HG03432 (cell line): ENCODE data around the gene ZFAND3.

Experiments
- ATAC-seq: cut with Tn5 transposase; IDR thresholded peaks from one replicate; pipeline ENCODE4 v1.9.1; 2021; ENCODE audit warnings: mild to moderate bottlenecking, moderate library complexity; ENCODE audit not compliant: unreplicated experiment

ZFAND3 gene

GRCh38 chr6:38174806-38175495, 355.4 kb downstream of the ZFAND3 start:
- no peak for ATAC-seq

GRCh38 chr6:38175786-38176185, 356.3 kb downstream of the ZFAND3 start:
- ATAC-seq = no peak

GRCh38 chr6:38176797-38177751, 357.5 kb downstream of the ZFAND3 start:
- ATAC-seq = no peak

GRCh38 chr6:38177882-38178583, 358.5 kb downstream of the ZFAND3 start:
- ATAC-seq = no peak

DNA sequence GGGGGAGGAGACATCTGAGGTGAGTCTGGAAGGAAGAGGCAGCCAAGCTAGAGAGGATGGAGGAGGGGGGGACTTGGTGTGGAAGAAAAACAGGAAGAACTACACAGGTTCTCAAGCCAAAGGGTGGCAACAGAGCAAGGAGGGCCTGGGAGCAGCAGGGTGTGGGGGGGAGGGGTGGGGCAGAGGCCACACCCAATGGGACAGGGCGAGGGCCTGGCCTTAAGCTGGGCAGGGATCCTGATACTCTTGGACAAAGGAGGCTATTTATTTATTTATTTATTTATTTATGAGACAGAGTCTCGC, 359.0 kb downstream of the ZFAND3 start:
- ATAC-seq = no peak

DNA sequence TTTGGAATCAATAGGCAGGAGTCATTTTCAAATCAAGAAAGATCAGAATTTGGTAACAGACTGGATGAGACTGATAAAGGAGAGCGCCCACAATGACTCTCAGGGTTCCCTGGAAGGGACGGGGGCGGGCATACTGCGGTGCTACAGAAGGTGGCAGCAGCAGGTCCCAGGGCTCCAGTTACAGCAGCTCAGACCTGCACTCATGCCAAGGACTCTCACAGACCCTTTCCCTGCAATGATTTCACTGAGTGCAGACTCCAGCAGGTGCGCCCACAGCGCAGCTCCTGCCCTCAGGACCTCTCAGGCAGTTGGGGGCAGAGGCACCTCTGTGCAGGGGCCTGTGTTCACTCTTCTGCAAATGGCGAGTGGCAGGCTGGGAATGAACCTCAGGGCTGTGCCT, 359.8 kb downstream of the ZFAND3 start:
- ATAC-seq = no peak

DNA sequence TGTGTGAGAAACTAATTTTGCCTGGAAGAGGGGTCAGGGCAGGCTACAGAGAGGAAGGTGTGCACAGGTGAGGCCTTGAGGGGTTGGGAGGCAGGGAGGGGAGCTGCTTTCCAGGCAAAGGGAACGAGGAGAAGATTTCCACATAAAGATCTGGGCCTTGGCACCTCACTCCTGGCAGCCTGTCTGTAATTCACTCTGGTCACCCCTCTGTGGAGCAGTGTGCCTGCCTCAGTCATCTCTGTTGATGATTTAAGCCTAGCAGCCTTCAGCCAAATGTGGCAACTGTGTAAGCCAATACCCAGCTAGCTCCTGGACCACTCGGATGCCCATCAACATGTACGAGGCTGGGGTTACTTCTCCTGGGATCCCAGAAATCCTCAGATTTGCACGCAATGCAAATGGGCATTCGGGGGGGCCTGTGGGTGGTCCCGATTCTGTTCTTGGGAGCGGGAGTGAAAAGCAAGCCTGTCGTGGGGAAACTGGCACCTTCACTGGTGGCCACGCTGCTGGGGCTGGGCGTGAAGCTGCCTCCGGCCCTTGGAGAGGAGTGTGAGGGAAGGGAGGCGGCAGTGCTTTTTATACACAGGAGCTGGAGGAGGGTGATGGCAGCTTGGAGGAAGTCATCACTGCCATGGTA, 360.4 kb downstream of the ZFAND3 start:
- no peak for ATAC-seq

GRCh38 chr6:38180586-38180985, 361.1 kb downstream of the ZFAND3 start:
- no peak for ATAC-seq

DNA sequence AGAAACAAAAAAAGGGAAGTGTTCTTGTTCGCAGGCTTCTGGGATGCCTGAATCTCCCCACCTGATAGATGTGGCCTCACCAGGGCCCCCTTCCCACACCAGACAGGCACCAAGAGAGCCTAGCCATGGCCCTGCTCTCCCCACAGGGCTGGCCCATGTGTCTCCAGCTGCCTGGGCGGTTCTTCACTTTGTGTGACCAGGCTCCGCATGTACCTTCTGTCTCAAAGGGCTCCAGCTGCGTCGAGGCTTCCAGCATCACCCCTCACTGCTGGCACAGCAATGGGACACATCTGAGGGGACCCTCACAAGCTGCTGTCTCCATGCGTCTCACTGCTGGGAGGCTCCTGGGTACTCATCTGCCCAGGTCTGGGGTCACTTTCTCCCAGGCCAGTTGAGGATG, 362.9 kb downstream of the ZFAND3 start:
- ATAC-seq = no peak

DNA sequence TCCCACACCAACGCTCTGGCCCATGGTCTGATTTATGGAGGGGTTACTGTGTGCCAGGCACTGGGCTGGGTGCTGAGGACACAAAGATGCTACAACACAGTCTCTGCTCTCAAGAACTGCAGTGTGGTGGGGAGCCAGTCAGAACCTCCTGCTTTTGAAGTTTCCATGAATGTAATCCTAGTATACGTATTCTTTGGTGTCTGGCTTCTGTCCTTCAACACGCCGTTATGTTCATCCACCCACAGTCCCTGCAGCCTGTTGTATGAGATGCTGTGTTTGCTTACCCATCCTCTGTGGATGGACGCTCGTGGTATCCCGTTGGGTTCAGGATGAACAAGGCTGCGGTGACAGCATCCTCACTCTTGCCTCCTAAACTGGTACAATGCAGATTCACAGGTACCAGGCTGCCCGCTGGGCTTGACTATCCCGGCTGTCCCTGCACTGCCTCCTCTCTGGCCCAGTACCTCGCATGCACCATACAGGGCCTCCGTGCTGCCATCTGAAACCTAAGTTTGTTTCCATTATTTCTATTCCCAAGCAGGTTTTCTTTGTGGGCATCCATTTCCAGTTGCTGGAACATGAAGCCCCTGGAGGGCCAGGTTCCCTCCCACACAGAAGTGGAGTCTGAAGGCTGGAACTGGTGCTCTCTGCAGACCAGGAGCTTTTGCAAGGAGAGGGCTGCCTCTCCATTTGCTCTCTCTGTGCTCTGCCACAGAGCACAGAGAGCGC, 364.5 kb downstream of the ZFAND3 start:
- no peak for ATAC-seq

DNA sequence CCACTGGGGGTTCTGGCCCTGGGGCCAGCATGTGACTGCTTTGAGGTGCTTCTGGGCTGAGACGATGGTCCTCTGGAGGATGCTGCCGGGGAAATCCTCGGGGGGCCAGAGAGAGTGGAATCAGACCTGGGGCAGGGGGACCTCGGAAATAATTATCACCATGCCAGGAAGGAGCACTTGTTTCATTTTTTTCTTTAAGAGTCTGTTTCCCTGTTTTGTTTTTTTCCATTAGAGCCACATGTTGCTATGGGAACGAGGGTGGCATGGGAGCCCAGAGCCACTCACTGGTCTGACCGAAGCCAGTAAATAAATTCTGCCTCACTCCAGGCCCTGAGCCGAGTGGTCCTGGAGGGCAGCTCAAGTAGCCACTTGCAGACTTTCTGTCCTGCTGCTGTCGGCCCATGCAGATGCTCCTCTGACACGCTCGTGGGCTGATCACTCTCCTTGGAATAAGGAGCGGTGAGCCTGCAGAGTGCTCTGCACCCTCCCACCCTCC, 365.1 kb downstream of the ZFAND3 start:
- no peak for ATAC-seq

DNA sequence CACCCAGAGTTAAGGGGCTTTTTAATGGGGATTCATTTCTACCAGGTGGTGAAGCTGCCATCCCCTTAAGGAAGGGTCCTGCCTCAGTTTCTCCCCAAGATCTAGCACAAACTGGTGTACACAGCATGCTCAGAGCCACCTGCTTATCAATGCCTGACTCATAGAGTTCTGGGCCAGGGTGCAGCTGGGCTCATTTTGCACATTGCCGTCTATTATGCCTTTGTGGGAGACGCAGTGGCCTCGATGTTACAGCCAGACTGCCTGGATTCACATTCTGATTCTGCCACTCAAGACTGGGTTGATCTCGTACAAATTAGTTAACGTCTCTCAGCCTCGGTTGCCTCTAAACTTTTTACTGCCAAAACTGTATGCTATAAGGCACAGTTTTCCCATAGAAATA, 365.7 kb downstream of the ZFAND3 start:
- ATAC-seq = no peak

DNA sequence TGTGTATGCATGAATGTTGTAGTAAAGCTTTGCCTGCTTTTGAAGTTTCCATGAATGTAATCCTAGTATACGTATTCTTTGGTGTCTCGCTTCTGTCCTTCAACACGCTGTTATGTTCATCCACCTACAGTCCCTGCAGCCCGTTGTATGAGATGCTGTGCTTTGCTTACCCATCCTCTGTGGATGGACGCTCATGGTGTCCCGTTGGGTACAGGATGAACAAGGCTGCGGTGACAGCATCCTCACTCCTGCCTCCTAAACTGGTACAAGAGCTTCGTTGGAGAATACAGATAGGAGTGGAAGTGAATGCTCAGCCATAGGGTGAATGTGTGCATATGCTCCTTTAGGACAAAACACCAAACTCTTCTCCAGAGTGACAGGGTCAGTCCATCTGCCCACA, 366.2 kb downstream of the ZFAND3 start:
- ATAC-seq = no peak

DNA sequence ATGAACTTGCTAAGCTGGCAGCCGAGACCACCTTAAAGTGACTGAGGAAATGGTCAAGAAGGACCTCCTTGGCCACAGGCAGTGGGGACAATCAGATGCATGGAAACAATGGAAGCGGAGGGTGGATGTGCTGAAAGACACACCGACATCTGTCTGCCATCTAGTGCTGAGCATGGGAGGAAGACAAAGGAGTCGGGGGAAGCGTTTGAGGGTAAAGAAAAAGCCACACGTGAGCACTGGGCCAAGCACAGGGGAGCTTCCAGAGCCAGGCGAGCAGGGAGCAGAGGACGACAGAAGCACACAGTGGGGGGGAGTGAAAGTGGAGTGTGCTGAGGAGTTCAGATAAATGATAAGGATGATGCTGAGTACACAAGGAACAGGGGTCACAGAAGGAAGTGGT, 367.8 kb downstream of the ZFAND3 start:
- no peak for ATAC-seq

DNA sequence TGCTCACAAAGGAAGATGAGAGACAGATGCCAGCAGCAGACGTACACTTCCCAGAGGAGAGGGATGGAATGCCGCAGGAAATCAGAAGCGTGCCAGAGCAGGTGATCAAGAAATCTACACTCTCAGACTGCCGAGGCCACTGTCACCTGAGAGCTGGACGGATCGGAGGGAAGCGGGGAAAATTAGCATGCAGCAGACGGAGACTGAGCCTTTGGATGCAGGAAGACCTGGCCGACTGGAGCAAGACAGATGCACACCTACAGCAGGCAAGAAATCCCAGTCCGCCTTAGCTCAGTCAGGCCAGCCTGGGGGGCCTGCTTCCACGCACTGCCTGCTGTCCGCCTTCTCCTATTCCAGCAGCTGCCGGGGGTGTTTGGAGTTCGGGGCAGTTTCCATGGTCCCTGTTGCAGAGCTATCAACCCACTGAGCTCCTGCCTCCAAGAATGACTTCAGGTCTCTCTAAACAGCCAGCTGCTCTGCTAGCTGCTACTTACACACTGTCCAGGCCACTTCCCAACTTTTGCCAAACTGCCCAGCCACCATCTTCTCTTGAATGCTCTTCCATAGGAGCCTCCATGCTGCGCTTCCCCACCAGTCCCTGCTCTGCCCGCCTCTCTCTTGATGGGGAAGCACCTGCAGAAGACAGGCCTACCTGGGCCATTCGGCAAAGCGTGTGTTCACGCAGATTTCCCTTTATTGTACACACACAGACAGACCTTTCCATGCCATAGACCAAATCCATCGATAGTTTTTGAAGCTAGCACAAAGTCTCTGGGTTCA, 368.5 kb downstream of the ZFAND3 start:
- ATAC-seq = no peak

- no peak for ATAC-seq
Measured at GRCh38 chr6:38188677-38189335, 369.3 kb downstream of the ZFAND3 start.

DNA sequence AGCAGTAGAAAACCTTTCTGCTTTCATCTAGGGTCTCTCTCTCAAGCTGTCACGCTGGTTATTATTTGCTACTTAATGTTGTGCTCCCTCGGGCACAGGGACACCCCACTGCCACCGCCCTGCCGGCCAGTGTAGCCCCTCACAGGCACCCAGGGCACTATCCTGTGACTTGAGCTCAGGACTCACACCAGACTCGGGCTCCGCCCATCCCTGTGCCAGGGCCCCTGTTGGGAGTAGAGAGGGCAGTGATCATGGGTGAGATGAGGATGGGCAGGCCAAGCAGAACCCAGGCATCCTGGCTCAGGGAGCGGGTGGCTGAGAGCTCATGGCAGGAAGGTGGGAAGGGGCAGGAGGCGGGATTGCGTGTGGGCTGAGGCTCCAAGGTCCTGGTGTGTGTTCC, 371.9 kb downstream of the ZFAND3 start:
- no peak for ATAC-seq

GRCh38 chr6:38192011-38192410, 372.5 kb downstream of the ZFAND3 start:
- no peak for ATAC-seq

DNA sequence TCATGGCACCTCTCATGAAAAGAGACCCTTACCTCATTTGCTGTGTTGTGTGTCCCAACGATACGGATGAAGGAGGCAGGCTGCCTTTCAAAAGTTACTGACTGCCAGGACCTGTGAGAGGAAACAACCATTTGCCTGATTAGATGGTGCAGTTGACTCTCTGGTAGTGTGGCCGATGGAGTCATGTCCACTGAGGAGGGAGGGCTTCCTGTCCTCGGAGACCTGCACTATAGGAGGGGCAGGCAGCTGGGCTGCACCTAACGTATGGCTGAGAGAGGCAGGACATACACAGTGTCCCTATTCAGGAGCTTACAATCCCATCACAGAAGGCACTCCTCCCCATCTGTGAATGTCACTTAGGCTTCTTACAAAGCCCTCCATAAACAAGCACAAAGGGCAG, 373.0 kb downstream of the ZFAND3 start:
- no peak for ATAC-seq
